Measurements from ENCODE around the gene BCAP31. TPM values are rescaled to one million over a fixed set of nuclear protein-coding genes. Genes with fewer than 3 reads are reported as not detected.

BCAP31 gene
- total and polyA plus RNA-seq, 2 of the 13 experiments (the other 11 are each of a cell fraction or from before 2014, with no cell fraction given): 139 to 178 TPM

DNA sequence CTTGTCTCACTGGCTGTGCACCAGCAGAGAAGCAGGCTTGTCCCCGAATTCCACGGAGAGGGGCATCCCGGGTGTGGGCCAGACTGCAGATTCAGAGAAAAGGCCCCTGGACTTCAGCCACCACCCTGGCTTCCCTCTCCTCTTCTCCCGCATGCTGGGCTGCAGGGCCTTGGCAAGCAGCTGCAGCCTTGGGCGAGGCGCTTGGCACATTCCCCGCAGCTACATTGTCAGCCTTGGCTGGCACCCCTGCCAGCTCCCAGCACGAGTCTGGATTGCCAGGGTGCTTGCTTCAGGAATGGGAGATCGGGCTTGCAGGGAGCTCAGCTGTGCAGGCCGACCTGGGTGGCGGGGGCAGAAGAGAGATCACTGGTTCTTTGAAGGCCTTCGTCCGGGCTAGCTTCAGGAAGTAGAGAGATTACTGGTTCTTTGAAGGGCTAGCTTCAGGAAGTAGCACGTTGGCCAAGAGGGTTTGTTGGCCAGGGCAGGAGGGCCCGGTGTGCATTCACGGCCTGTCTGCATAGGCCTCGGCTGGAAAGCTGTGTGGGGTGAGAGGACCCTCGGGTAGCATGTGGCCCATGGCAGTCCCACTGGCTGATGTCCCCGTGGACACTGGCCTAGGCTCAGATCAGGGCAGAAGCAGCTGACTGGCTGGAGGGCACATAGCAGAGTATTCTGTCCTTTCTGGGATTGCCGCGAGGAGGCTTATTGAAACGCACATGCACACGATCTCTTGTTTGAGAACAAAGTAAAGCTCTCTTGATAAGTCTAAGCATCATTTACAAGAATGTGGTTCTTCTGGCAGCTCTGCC, 3.1 kb upstream of the BCAP31 start (continued):
- TF ChIP-seq, protein P1, sequence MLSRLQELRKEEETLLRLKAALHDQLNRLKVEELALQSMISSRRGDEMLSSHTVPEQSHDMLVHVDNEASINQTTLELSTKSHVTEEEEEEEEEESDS (CRISPR knock-in tag; IDR thresholded peaks at IDR 0.05; ENCODE audit: borderline replicate concordance): no peak
- TF ChIP-seq SRY (CRISPR knock-in tag; IDR thresholded peaks at IDR 0.05): 0 out of 2 replicates have a peak, but pooled peaks have one; percentile 33
- TF ChIP-seq, protein P2, sequence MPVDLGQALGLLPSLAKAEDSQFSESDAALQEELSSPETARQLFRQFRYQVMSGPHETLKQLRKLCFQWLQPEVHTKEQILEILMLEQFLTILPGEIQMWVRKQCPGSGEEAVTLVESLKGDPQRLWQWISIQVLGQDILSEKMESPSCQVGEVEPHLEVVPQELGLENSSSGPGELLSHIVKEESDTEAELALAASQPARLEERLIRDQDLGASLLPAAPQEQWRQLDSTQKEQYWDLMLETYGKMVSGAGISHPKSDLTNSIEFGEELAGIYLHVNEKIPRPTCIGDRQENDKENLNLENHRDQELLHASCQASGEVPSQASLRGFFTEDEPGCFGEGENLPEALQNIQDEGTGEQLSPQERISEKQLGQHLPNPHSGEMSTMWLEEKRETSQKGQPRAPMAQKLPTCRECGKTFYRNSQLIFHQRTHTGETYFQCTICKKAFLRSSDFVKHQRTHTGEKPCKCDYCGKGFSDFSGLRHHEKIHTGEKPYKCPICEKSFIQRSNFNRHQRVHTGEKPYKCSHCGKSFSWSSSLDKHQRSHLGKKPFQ (CRISPR knock-in tag; IDR thresholded peaks at IDR 0.05; ENCODE audit: insufficient replicate concordance): peak; percentile 30
- TF ChIP-seq MAFF (IDR thresholded peaks at IDR 0.05; ENCODE audit: low read depth, low read length): no peak
- TF ChIP-seq SP2 (CRISPR knock-in tag; IDR thresholded peaks at IDR 0.05): no peak
- no peak for TF ChIP-seq CEBPZ (IDR thresholded peaks at IDR 0.05; ENCODE audit: low read length)

Data from HepG2 (cell line).